Measurements from ENCODE around the gene SOS2.
"Not testable (repeated sequence)": the region's sequence is repeated elsewhere in the genome, so short reads cannot be mapped to it uniquely, and the experiment has no call there.

The SOS2 gene

GRCh38 chr14:50082784-50083466 is 148.5 kb downstream of the SOS2 start:
- H3K4me3 ChIP-seq (ENCODE audit: low read length): no peak overlapping the region
- H3K27ac ChIP-seq (ENCODE audit: low read length): no peak overlapping the region

GRCh38 chr14:50082308-50082742 is 149.1 kb downstream of the SOS2 start:
- Histone ChIP-seq H3K9me3 (ENCODE audit: control insufficient read depth, low read depth, low read length) (no peaks in the 10 kb centered on the region), H3K27me3 (ENCODE audit: control insufficient read depth, insufficient read depth, low read length) (no peaks in the 10 kb centered on the region), H3K36me3 (ENCODE audit: control insufficient read depth, low read depth, low read length) (no peaks in the 10 kb centered on the region), H3K27ac (ENCODE audit: low read length) (no peak overlapping the region), H3K9ac (ENCODE audit: low read length) (no peak overlapping the region), H3K4me1 (ENCODE audit: control insufficient read depth, low read depth, low read length) (no peaks in the 10 kb centered on the region), H3K4me3 (ENCODE audit: low read length) (no peak overlapping the region)

More at GRCh38 chr14:50082784-50083466, 148.5 kb downstream of the SOS2 start:
- H3K4me1 ChIP-seq (ENCODE audit: control insufficient read depth, low read depth, low read length): no peaks in the 10 kb centered on the region
- H3K27me3 ChIP-seq (ENCODE audit: control insufficient read depth, insufficient read depth, low read length): no peaks in the 10 kb centered on the region
- no peak overlapping the region for H3K9ac ChIP-seq (ENCODE audit: low read length)
- H3K9me3 ChIP-seq (ENCODE audit: control insufficient read depth, low read depth, low read length): no peaks in the 10 kb centered on the region
- H3K36me3 ChIP-seq (ENCODE audit: control insufficient read depth, low read depth, low read length): no peaks in the 10 kb centered on the region

- H3K4me3 ChIP-seq (ENCODE audit: low read length); H3K36me3 ChIP-seq (ENCODE audit: control insufficient read depth, low read depth, low read length); H3K9me3 ChIP-seq (ENCODE audit: control insufficient read depth, low read depth, low read length); H3K9ac ChIP-seq (ENCODE audit: low read length); H3K27ac ChIP-seq (ENCODE audit: low read length); H3K4me1 ChIP-seq (ENCODE audit: control insufficient read depth, low read depth, low read length); H3K27me3 ChIP-seq (ENCODE audit: control insufficient read depth, insufficient read depth, low read length): not testable (repeated sequence)
Observed at GRCh38 chr14:50079103-50079502, 152.3 kb downstream of the SOS2 start.

- H3K9me3 ChIP-seq (ENCODE audit: control insufficient read depth, low read depth, low read length); H3K27ac ChIP-seq (ENCODE audit: low read length); H3K9ac ChIP-seq (ENCODE audit: low read length); H3K4me3 ChIP-seq (ENCODE audit: low read length); H3K4me1 ChIP-seq (ENCODE audit: control insufficient read depth, low read depth, low read length); H3K27me3 ChIP-seq (ENCODE audit: control insufficient read depth, insufficient read depth, low read length); H3K36me3 ChIP-seq (ENCODE audit: control insufficient read depth, low read depth, low read length): not testable (repeated sequence)
Observed at GRCh38 chr14:50073663-50074062, 157.7 kb downstream of the SOS2 start.

- no peaks in the 10 kb centered on the region for H3K36me3 ChIP-seq (ENCODE audit: control insufficient read depth, low read depth, low read length)
- no peaks in the 10 kb centered on the region for H3K9me3 ChIP-seq (ENCODE audit: control insufficient read depth, low read depth, low read length)
- H3K4me1 ChIP-seq (ENCODE audit: control insufficient read depth, low read depth, low read length): no peaks in the 10 kb centered on the region
- H3K27me3 ChIP-seq (ENCODE audit: control insufficient read depth, insufficient read depth, low read length): no peaks in the 10 kb centered on the region
- H3K4me3 ChIP-seq (ENCODE audit: low read length): no peak overlapping the region
- no peak overlapping the region for H3K9ac ChIP-seq (ENCODE audit: low read length)
- H3K27ac ChIP-seq (ENCODE audit: low read length): no peak overlapping the region
Observed at GRCh38 chr14:50072395-50072794, 159.0 kb downstream of the SOS2 start.

GRCh38 chr14:50070840-50071548 is 160.4 kb downstream of the SOS2 start:
- Histone ChIP-seq H3K27ac (ENCODE audit: low read length) (no peak overlapping the region), H3K9me3 (ENCODE audit: control insufficient read depth, low read depth, low read length) (no peaks in the 10 kb centered on the region), H3K36me3 (ENCODE audit: control insufficient read depth, low read depth, low read length) (no peaks in the 10 kb centered on the region), H3K9ac (ENCODE audit: low read length) (no peak overlapping the region), H3K4me1 (ENCODE audit: control insufficient read depth, low read depth, low read length) (no peaks in the 10 kb centered on the region), H3K4me3 (ENCODE audit: low read length) (no peak overlapping the region), H3K27me3 (ENCODE audit: control insufficient read depth, insufficient read depth, low read length) (no peaks in the 10 kb centered on the region)

GRCh38 chr14:50070230-50070629 is 161.1 kb downstream of the SOS2 start:
- Histone ChIP-seq H3K27me3 (ENCODE audit: control insufficient read depth, insufficient read depth, low read length) (no peaks in the 10 kb centered on the region), H3K36me3 (ENCODE audit: control insufficient read depth, low read depth, low read length) (no peaks in the 10 kb centered on the region), H3K4me3 (ENCODE audit: low read length) (no peak overlapping the region), H3K9me3 (ENCODE audit: control insufficient read depth, low read depth, low read length) (no peaks in the 10 kb centered on the region), H3K9ac (ENCODE audit: low read length) (no peak overlapping the region), H3K4me1 (ENCODE audit: control insufficient read depth, low read depth, low read length) (no peaks in the 10 kb centered on the region), H3K27ac (ENCODE audit: low read length) (no peak overlapping the region)

GRCh38 chr14:50069325-50069724 is 162.1 kb downstream of the SOS2 start:
- Histone ChIP-seq H3K27me3 (ENCODE audit: control insufficient read depth, insufficient read depth, low read length) (no peaks in the 10 kb centered on the region), H3K4me3 (ENCODE audit: low read length) (no peak overlapping the region), H3K36me3 (ENCODE audit: control insufficient read depth, low read depth, low read length) (no peaks in the 10 kb centered on the region), H3K9ac (ENCODE audit: low read length) (no peak overlapping the region), H3K9me3 (ENCODE audit: control insufficient read depth, low read depth, low read length) (no peaks in the 10 kb centered on the region), H3K27ac (ENCODE audit: low read length) (no peak overlapping the region), H3K4me1 (ENCODE audit: control insufficient read depth, low read depth, low read length) (no peaks in the 10 kb centered on the region)

- Histone ChIP-seq H3K27me3 (ENCODE audit: control insufficient read depth, insufficient read depth, low read length) (no peaks in the 10 kb centered on the region), H3K9me3 (ENCODE audit: control insufficient read depth, low read depth, low read length) (no peaks in the 10 kb centered on the region), H3K27ac (ENCODE audit: low read length) (no peak overlapping the region), H3K4me1 (ENCODE audit: control insufficient read depth, low read depth, low read length) (no peaks in the 10 kb centered on the region), H3K9ac (ENCODE audit: low read length) (no peak overlapping the region), H3K4me3 (ENCODE audit: low read length) (no peak overlapping the region), H3K36me3 (ENCODE audit: control insufficient read depth, low read depth, low read length) (no peaks in the 10 kb centered on the region)
Observed at GRCh38 chr14:50068496-50068895, 162.9 kb downstream of the SOS2 start.

GRCh38 chr14:50067723-50068495 is 163.5 kb downstream of the SOS2 start:
- no peak overlapping the region for H3K27ac ChIP-seq (ENCODE audit: low read length)
- no peaks in the 10 kb centered on the region for H3K9me3 ChIP-seq (ENCODE audit: control insufficient read depth, low read depth, low read length)
- no peaks in the 10 kb centered on the region for H3K36me3 ChIP-seq (ENCODE audit: control insufficient read depth, low read depth, low read length)
- H3K4me1 ChIP-seq (ENCODE audit: control insufficient read depth, low read depth, low read length): peaks cover under 1% of the 10 kb centered on the region
- no peaks in the 10 kb centered on the region for H3K27me3 ChIP-seq (ENCODE audit: control insufficient read depth, insufficient read depth, low read length)
- H3K4me3 ChIP-seq (ENCODE audit: low read length): no peak overlapping the region
- H3K9ac ChIP-seq (ENCODE audit: low read length): no peak overlapping the region

All from iPS-18a (cell line).